DND-41 (cell line): ENCODE measurements around the gene SPEF1.

Source experiments
- CTCF ChIP-seq: IDR thresholded peaks from 2 replicates; pipeline ENCODE4 v1.5.1; 2012; ENCODE audit warnings: borderline replicate concordance, low read length, moderate library complexity, mild to moderate bottlenecking; ENCODE audit not compliant: poor library complexity, severe bottlenecking; ENCODE audit errors: extremely low read depth
- EZH2 ChIP-seq: IDR thresholded peaks from 3 replicates; pipeline ENCODE4 v1.6.1; 2012; ENCODE audit warnings: borderline replicate concordance, low read depth, mild to moderate bottlenecking, moderate library complexity, low read length, inconsistent platforms; ENCODE audit not compliant: severe bottlenecking

- TF ChIP-seq CTCF, result no peak
- no peak for TF ChIP-seq EZH2
Observed at GRCh38 chr20:3797592-3798372, 16.5 kb upstream of the SPEF1 start.
